NCI-H748 treated with DMSO at 0.1 percent for 48 hours (cell line): ENCODE data around the gene SUSD3.

Source experiments
- DNase-seq: peaks from one replicate; lab custom pipeline; 2025; lab: John Stamatoyannopoulos, UW

Gene SUSD3

GRCh38 chr9:93123561-93124283 lies 65.2 kb downstream of the SUSD3 start:
- no peak for DNase-seq

GRCh38 chr9:93124793-93125192 lies 66.3 kb downstream of the SUSD3 start:
- no peak for DNase-seq

GRCh38 chr9:93125331-93125894 lies 66.9 kb downstream of the SUSD3 start:
- DNase-seq, result no peak

GRCh38 chr9:93126151-93126781 lies 67.8 kb downstream of the SUSD3 start:
- no peak for DNase-seq

- no peak for DNase-seq
These were observed 68.4 kb downstream of the SUSD3 start for GRCh38 chr9:93126825-93127368.

- DNase-seq, result no peak
These were observed 69.0 kb downstream of the SUSD3 start for GRCh38 chr9:93127395-93127911.

GRCh38 chr9:93128011-93128714 lies 69.7 kb downstream of the SUSD3 start:
- DNase-seq, result no peak

- no peak for DNase-seq
These were observed 70.3 kb downstream of the SUSD3 start for GRCh38 chr9:93128715-93129224.

GRCh38 chr9:93129286-93129685 lies 70.8 kb downstream of the SUSD3 start:
- DNase-seq, result no peak

GRCh38 chr9:93129691-93130500 lies 71.4 kb downstream of the SUSD3 start:
- no peak for DNase-seq

GRCh38 chr9:93130861-93131481 lies 72.5 kb downstream of the SUSD3 start:
- DNase-seq, result no peak

- DNase-seq, result no peak
These were observed 73.2 kb downstream of the SUSD3 start for GRCh38 chr9:93131599-93132286.

GRCh38 chr9:93132287-93132927 lies 73.9 kb downstream of the SUSD3 start:
- DNase-seq, result no peak

- no peak for DNase-seq
These were observed 74.6 kb downstream of the SUSD3 start for GRCh38 chr9:93132946-93133680.

GRCh38 chr9:93133681-93134014 lies 75.1 kb downstream of the SUSD3 start:
- DNase-seq, result peak; percentile 10

- DNase-seq, result peak; percentile 42
These were observed 75.7 kb downstream of the SUSD3 start, which contains the start of gene NINJ1 for GRCh38 chr9:93134015-93134739. TSS of gene NINJ1 (minus strand) at chr9:93134251. CDS start at chr9:93134217, 34 bp downstream.
